Amniotic stem cell (primary cell): ENCODE measurements around the gene MYOF.
"Not testable (repeated sequence)": the region's sequence is repeated elsewhere in the genome, so short reads cannot be mapped to it uniquely, and the experiment has no call there.

Source experiments
- DNase-seq: peaks from one replicate; lab custom pipeline; 2025; lab: John Stamatoyannopoulos, UW

The MYOF gene

GRCh38 chr10:93476756-93477155 lies 5.4 kb downstream of the MYOF start:
- no peak for DNase-seq

DNA sequence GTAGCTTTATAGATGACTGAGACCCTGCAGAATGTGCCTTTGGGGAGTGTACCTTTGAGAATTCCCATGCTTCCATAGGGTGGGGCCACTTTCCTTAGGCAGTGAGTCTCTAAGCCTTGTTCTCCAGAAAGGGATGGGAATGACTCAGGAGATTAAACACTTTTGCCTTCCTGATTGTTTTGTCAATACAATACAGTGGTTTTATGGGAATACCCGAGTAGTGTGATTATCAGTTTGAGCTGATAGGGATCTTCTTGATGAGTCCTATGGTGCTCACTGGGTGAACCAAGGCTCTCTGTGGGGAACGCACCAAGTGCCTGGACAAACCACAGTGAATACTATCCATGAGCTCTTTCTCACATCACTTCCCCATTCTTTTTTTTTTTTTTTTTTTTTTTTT lies 6.3 kb downstream of the MYOF start:
- DNase-seq = no peak

DNA sequence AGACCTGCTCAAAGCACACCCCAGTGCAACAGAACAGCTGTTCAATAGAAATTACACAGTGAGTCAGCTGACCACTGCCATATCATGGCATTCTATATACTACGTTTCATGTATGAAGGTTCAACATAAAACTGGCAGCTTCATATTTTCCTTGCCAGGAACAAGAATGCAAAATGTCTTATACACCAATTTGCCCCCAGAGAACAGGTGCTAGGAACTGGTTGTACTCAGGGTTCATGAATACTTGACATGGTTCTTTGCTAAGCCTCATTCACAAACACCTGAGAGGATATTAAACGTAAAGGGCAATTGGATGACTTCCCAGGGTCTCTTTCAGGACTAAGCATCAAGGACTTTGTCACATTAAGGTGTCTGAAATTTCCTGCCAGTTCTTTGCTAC lies 6.9 kb downstream of the MYOF start:
- no peak for DNase-seq

DNA sequence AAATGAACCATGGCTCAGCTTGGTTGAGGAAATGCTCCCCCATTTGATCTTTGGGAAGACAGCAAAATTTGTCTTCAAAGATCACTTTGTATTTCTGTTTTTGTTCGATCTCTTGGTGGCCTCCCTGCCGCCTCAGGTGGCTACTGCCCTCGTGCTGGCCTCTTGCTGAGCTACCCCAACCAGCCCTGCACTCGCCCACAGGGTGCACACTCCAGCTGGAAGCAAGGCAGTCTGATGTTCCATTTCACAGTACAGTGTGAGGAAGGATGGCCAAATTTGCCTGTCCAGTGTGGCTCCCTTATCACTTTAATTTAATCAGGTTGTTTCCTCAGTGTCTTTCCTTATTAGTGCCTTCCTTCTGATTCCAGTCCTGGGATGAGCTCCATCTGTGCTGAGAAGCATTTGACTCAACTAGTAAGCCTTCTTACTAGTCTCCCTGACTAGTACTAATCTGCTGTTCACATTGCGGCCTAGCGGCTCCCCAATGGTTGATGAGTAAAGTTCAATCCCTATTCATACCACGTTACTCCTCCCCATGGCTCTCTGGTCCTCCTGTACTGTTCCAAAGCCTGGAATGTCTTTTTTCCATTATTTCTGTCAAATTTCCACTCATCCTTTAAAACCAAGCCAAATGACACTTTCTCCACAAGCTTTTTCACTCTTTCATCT lies 8.2 kb downstream of the MYOF start:
- no peak for DNase-seq

DNA sequence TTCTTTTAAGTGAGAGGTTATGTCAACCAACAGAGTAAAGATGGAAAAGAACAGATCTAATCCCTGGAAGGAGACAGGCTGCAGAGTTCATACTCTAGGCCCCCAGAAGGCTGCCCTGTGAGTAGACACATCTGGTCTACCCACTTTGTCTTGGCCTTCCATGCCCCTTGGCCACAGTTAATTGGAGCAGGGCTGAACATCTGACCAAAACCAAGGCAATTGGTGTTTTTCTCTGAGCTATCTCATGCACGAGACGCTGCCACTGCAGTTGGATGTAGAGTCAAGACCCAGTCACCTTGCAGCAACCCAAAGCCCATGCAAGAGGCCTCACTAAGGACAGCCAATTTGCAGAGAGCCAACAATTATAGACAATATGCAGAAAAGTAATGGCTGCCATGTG lies 9.0 kb downstream of the MYOF start:
- no peak for DNase-seq

- peak; percentile 57 for DNase-seq
These were observed 11.0 kb downstream of the MYOF start for GRCh38 chr10:93471110-93471651.

- no peak for DNase-seq
These were observed 12.7 kb downstream of the MYOF start for GRCh38 chr10:93469454-93469853.

DNA sequence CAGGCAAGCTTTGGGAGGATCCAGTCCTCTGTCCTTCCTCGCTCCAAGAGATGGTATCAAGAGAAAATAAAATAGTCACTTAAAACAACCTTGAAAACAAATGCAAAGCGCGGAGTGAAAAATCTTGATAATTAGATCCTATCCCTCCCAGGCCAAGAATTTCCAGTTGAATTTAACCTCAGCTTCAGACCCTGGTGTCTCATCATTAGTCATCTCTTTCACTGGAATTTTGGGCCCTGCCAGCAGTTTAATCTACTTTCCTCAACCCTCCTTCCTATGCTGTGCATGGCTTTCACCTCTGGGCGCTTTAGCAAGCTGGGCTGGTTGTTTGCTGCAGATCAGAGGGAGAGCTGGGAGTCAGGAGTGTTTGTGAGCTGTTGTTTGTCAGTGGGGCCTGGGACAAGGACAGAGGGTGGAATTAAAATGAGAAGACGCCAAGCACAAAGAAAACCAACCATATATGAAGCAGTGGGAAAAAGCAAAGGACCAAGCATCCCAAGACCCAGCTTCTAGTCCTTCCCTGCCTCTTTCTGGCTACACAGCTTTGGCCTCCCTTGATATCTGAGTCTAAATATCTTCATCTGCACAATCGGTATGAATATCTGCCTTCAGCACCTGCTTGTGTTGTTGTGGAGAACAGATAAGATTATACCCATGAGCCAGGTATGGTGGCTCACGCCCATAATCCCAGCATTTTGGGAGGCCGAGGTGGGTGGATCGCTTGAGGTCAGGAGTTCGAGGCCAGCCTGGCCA lies 13.5 kb downstream of the MYOF start:
- peak; percentile 86 for DNase-seq

DNA sequence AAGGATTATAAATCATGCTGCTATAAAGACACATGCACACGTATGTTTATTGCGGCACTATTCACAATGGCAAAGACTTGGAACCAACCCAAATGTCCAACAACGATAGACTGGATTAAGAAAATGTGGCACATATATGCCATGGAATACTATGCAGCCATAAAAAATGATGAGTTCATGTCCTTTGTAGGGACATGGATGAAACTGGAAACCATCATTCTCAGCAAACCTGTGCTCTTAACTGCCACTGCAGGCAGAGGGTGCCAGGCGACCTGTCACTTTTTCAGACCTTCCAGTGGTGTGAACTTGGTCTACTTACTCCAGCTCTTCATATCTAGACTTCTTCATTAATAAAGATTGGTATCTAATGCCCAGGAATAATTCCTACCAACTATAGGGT lies 14.5 kb downstream of the MYOF start:
- not testable (repeated sequence) for DNase-seq

DNA sequence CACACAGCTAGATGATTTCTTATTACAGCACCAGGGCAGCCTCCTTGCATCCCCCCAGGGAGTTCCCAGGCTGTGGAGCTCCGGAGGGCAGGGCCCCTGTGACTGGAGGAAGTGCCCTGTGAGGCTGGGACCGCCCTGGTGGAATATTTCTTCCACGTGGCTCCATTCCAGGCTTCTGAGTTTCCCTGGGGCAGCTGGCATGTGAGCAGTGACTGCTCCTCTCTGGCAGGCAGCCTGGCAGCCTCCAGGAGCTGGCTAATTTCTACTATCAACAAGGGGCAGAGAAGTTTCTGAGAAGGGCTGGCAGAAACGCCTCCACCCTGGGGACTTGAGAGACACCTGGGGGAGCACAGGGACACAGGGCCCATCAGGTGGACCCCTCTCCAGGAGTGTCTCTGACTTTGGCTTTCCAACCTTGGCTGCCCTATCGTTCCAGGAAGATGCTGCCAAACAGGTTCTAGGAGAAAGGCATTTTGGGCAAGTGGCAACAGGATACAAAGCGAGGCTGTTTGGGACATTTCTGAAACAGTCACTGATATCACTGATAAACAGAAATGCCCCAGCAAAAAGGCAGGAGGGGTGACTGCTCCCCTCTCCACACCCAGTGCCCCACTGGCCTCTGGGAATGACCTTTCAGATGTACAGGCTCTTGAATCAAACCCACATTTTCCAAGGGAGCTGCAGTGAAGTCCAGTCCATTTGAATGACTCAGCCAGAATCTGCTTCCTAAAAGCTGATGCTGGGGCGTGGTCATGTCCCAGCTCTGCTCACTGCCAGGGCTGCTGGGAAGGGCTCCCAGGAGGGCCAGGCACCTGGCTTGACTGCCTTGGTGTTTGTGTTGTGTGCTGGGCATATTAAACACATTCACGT lies 16.1 kb downstream of the MYOF start:
- peak; percentile 88 for DNase-seq

- no peak for DNase-seq
These were observed 17.3 kb downstream of the MYOF start for GRCh38 chr10:93464776-93465388.

DNA sequence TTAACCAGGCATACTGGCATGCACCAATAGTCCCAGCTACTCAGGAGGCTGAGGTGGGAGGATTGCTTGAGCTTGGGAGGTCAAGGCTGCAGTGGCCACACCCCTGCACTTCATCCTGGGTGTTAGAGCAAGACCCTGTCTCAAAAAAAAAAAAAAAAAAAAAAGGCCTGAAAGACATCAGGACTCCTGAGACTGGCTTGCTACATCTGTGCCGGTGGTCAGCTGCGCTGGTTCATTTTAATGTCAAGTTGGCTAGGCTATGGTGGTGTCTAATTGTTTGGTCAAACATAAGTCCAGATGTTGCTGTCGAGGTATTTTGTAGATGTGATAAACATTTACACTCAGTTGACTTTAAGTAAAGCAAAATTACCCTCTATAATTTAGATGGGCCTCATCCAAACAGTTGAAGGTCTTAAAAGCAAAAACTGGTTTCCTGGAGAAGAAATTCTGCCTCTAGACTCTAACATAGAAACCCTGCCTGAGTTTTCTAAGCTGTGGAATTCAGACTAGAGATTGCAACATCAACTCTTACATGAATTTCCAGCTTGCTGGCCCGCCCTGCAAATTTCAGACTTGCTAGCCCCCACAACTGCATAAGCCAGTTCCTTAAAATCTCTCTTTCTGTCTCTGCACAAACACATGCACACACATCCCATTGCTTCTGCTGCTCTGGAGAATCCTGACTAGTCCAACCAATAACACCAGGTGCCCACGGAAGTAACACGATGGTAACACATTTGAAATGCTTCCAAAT lies 18.2 kb downstream of the MYOF start:
- no peak for DNase-seq

DNA sequence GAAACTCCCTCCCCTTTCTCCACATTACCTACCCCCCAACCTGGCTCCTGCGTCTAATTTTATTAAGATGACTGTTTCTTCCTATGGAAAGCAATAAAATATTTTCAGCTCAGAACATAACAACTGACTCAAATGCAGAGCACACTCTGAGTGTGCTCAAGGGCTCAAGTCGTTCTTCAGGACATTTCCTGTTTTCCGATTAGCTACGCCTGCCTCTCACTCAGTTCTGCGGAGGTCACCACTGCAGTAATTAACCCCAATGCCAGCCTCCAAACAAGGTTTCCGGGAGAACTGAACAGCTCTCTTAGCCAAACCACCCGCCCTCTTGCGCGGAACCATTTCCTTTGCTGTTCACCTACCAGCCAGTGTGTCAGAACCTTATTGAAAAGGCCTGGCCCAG lies 19.3 kb downstream of the MYOF start:
- DNase-seq = no peak

DNA sequence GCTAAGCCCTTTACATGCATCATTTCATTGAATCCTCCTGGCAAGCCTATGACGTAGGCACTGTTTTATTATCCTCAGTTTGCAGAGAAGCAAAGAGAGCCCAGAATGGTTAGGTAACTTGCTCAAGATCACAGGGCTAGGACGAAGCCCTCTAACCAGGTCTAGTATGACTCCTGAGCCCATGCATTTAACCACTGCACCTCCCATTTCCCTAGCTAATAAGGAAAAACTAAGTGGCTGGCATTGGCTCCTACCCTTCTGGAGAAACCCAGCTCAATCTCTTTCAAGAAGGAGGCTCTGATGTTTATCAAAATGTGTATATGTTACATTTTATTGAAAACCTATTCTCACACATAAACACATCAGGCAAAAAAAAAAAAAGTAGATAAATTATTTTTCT lies 19.8 kb downstream of the MYOF start:
- DNase-seq = no peak

- DNase-seq = no peak
These were observed 20.3 kb downstream of the MYOF start for GRCh38 chr10:93461807-93462178.

GRCh38 chr10:93461109-93461806 lies 20.9 kb downstream of the MYOF start:
- DNase-seq = no peak

- DNase-seq = no peak
These were observed 22.7 kb downstream of the MYOF start for GRCh38 chr10:93459466-93459865.

DNA sequence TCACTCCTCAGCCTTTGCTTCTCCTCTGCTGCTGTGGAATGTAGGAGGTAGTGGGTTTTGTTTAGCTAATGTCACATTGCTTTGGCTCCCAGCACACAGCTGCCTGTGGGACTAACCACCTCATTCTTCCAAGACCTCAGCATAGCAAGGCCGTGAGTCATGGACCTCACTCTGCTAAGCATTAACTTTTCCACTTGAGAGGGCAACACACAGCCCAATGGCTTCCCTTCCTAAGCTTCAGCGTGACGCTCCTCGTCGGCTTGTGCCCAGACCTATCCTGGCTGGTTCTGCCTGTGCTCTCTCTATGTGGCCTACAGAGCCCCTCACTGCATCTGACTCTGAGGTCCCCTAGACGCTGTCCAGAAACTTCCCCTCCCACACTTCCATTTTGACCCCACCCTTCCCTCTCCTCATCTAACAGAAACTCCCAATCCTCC lies 23.3 kb downstream of the MYOF start:
- peak; percentile 98 for DNase-seq

- no peak for DNase-seq
These were observed 24.6 kb downstream of the MYOF start for GRCh38 chr10:93457511-93457910.

- DNase-seq = no peak
These were observed 25.7 kb downstream of the MYOF start for GRCh38 chr10:93456480-93456879.

DNA sequence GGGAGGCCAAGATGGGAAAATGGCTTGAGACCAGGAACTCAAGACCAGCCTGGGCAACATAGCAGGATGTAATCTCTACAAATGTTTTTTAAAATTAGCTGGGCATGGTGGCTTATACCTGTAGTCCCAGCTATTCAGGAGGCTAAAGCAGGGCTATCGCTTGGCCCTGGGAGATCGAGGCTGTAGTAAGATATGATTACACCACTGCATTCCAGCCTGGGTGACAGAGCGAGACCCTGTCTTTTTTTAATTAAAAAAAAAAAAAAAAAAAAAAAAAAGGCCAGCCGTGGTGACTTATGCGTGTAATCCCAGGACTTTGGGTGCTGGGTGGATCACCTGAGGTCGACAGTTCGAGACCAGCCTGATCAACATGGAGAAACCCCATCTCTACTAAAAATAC lies 27.4 kb downstream of the MYOF start:
- DNase-seq = no peak
